HCT116 (cell line): ENCODE results near the gene PRR12. TPM values are rescaled to one million over a fixed set of nuclear protein-coding genes. Genes with fewer than 3 reads are reported as not detected.

Source experiments
- ATAC-seq: fragments of 200-7000 bp; cut with Tn5 transposase; 2 replicates; pipeline ENCODE4 v1.9.1; 2020; ENCODE audit warnings: mild to moderate bottlenecking, moderate library complexity
- BruUV-seq: library from RNA; stranded (reverse); fragments of 400-500 nt; replicated peaks from 2 replicates; lab custom pipeline; 2021; lab: Mats Ljungman, UMichigan
- CTCF ChIA-PET: fragments of 300-600 bp; sonication (Branson Sonifier 250); formaldehyde crosslinking; loops from one replicate; lab custom pipeline; 2021; ENCODE audit warnings: antibody characterized with exemption; lab: Charles Lee
- POLR2A ChIA-PET: fragments of 300-600, 350-600 bp; sonication (Branson Sonifier 250); formaldehyde crosslinking; loops from one replicate; lab custom pipeline; 2021; ENCODE audit warnings: antibody characterized with exemption; lab: Charles Lee
- RAD21 ChIA-PET, 2 experiments: fragments of 300-600 bp; sonication (Branson Sonifier 250); formaldehyde crosslinking; loops; one replicate each; lab custom pipeline; 2023; ENCODE audit warnings: low total read pairs in 2 of 2; ENCODE audit not compliant: uncharacterized antibody in 2 of 2, unreplicated experiment in 2 of 2, low non-redundant PET in 1 of 2; lab: Charles Lee
- DNase-seq: peaks from one replicate; pipeline ENCODE4 v3.0.0-alpha.2; 2010; ENCODE audit warnings: low read depth, low spot score
- H2AFZ ChIP-seq: fragments of 200-600 bp; shearing (Covaris generic), sonication (generic); 2 replicates; pipeline ENCODE4 v1.6.1; 2017; ENCODE audit warnings: low read depth, mixed run types, mixed read lengths, antibody characterized with exemption, low read length; ENCODE audit not compliant: poor library complexity, severe bottlenecking
- H3K27ac ChIP-seq: 2 replicates; pipeline ENCODE4 v1.5.1; 2012; ENCODE audit warnings: low read depth, low read length
- H3K27me3 ChIP-seq: fragments of 200-600 bp; sonication (generic); 2 replicates; pipeline ENCODE4 v1.6.1; 2016; ENCODE audit warnings: mixed run types, low read length, mixed read lengths; ENCODE audit not compliant: insufficient read depth
- H3K36me3 ChIP-seq, 2 experiments: fragments of 200-500 bp in 1 of 2; fragments of 200-600 bp in 1 of 2; sonication (Bioruptor generic) in 1 of 2; sonication (generic) in 1 of 2; 2 replicates each; pipeline versions ENCODE4 v1.5.1 to v1.6.1; 2014 to 2016; ENCODE audit warnings: low read length in 2 of 2, inconsistent platforms in 1 of 2, mixed read lengths in 1 of 2, mixed run types in 1 of 2; ENCODE audit not compliant: insufficient read depth in 2 of 2, control insufficient read depth in 1 of 2
- H3K4me1 ChIP-seq, 2 experiments: fragments of 200-600 bp in 1 of 2; sonication (generic) in 1 of 2; 2 replicates each; pipeline versions ENCODE4 v1.5.1 to v1.6.1; 2012 to 2017; ENCODE audit warnings: low read length in 2 of 2, inconsistent platforms in 1 of 2, mild to moderate bottlenecking in 1 of 2, mixed read lengths in 1 of 2, mixed run types in 1 of 2, moderate library complexity in 1 of 2; ENCODE audit not compliant: insufficient read depth in 2 of 2, control insufficient read depth in 1 of 2
- H3K4me2 ChIP-seq: fragments of 200-600 bp; sonication (generic); 2 replicates; pipeline ENCODE4 v1.6.1; 2017; ENCODE audit warnings: mixed run types, low read length, mixed read lengths
- H3K4me3 ChIP-seq, 2 experiments: fragments of 200-600 bp in 1 of 2; sonication (generic) in 1 of 2; replicated peaks in 1 of 2; 2 replicates each; pipeline ENCODE4 v1.5.1; 2011 to 2016; ENCODE audit warnings: low read length in 2 of 2, control low read depth in 1 of 2, low read depth in 1 of 2, mild to moderate bottlenecking in 1 of 2, mixed read lengths in 1 of 2, mixed run types in 1 of 2
- H3K79me2 ChIP-seq: fragments of 200-600 bp; sonication (generic); 2 replicates; pipeline ENCODE4 v1.6.1; 2017; ENCODE audit warnings: mild to moderate bottlenecking, mixed run types, low read length, moderate library complexity, mixed read lengths; ENCODE audit not compliant: insufficient read depth
- H3K9ac ChIP-seq: fragments of 200-600 bp; sonication (generic); 2 replicates; pipeline ENCODE4 v1.6.1; 2016; ENCODE audit warnings: low read length, mixed read lengths
- H3K9me2 ChIP-seq: fragments of 200-600 bp; sonication (generic), shearing (Covaris generic); 2 replicates; pipeline ENCODE4 v1.6.1; 2017; ENCODE audit warnings: mixed run types, mild to moderate bottlenecking, moderate library complexity; ENCODE audit not compliant: insufficient read depth
- H3K9me3 ChIP-seq, 2 experiments: fragments of 200-500 bp in 1 of 2; fragments of 200-600 bp in 1 of 2; sonication (Bioruptor generic) in 1 of 2; sonication (generic) in 1 of 2; 2 replicates each; pipeline ENCODE4 v1.6.1; 2014 to 2017; ENCODE audit warnings: low read length in 2 of 2, mixed read lengths in 2 of 2, inconsistent platforms in 1 of 2, low read depth in 1 of 2, mild to moderate bottlenecking in 1 of 2, mixed run types in 1 of 2, moderate library complexity in 1 of 2; ENCODE audit not compliant: control insufficient read depth in 1 of 2, insufficient read depth in 1 of 2
- H4K20me1 ChIP-seq: fragments of 200-600 bp; sonication (generic), shearing (Covaris generic); 2 replicates; pipeline ENCODE4 v1.6.1; 2017; ENCODE audit warnings: mixed run types, mild to moderate bottlenecking, moderate library complexity; ENCODE audit not compliant: insufficient read depth
- ATF3 ChIP-seq: IDR thresholded peaks from 2 replicates; pipeline ENCODE4 v1.6.1; 2012
- CBX3 ChIP-seq: IDR thresholded peaks from 2 replicates; pipeline ENCODE4 v1.6.1; 2012; ENCODE audit warnings: low read depth
- CEBPB ChIP-seq: IDR thresholded peaks from 2 replicates; pipeline ENCODE4 v1.6.1; 2012; ENCODE audit warnings: low read depth
- EGR1 ChIP-seq: IDR thresholded peaks from 2 replicates; pipeline ENCODE4 v1.6.1; 2012; ENCODE audit warnings: low read depth
- ELF1 ChIP-seq: IDR thresholded peaks from 2 replicates; pipeline ENCODE4 v1.6.1; 2012; ENCODE audit warnings: low read depth, borderline replicate concordance
- EZH2phosphoT487 ChIP-seq: fragments of 200-600 bp; IDR thresholded peaks from 2 replicates; pipeline ENCODE4 v1.6.1; 2018; ENCODE audit warnings: antibody characterized with exemption, borderline replicate concordance
- POLR2AphosphoS5 ChIP-seq: IDR thresholded peaks from 2 replicates; pipeline ENCODE4 v1.6.1; 2011; ENCODE audit warnings: mild to moderate bottlenecking, low read depth, low read length, moderate library complexity
- RAD21 ChIP-seq: IDR thresholded peaks from 2 replicates; pipeline ENCODE4 v1.6.1; 2012; ENCODE audit warnings: low read depth, mild to moderate bottlenecking
- SIN3A ChIP-seq: IDR thresholded peaks from 2 replicates; pipeline ENCODE4 v1.6.1; 2012; ENCODE audit warnings: low read depth
- SP1 ChIP-seq: IDR thresholded peaks from 2 replicates; pipeline ENCODE4 v1.6.1; 2012; ENCODE audit warnings: low read depth
- SRF ChIP-seq: IDR thresholded peaks from 2 replicates; pipeline ENCODE4 v1.6.1; 2012; ENCODE audit warnings: low read depth
- YY1 ChIP-seq: IDR thresholded peaks from 2 replicates; pipeline ENCODE4 v1.6.1; 2011; ENCODE audit warnings: low read length, low read depth, moderate library complexity, mild to moderate bottlenecking; ENCODE audit not compliant: insufficient replicate concordance; ENCODE audit errors: extremely low read depth
- ZBTB33 ChIP-seq: IDR thresholded peaks from 2 replicates; pipeline ENCODE4 v1.6.1; 2011; ENCODE audit warnings: mild to moderate bottlenecking, low read length, moderate library complexity; ENCODE audit not compliant: insufficient replicate concordance; ENCODE audit errors: extremely low read depth
- ZNF274 ChIP-seq: fragments of 200-500 bp; sonication (Bioruptor generic); IDR thresholded peaks from 2 replicates; pipeline ENCODE4 v1.6.1; 2014; ENCODE audit warnings: mild to moderate bottlenecking, low read depth, low read length, inconsistent platforms
- intact Hi-C: fragments of 100-400 bp; cut with micrococcal nuclease; formaldehyde crosslinking; loops from 2 replicates; pipeline ENCODE4 v1.10.0; 2022
- total RNA-seq: library from RNA; stranded (reverse); gene quantifications from one replicate; pipeline ENCODE4 v1.2.1, GENCODE V29; 2021; ENCODE audit not compliant: unreplicated experiment
- TF ChIP-seq, protein P1 (sequence below), 3 experiments: fragments of 200-600 bp in 1 of 3; sonication (generic) in 1 of 3; IDR thresholded peaks in 2 of 3; conservative IDR thresholded peaks in 1 of 3; 2 replicates each; pipeline ENCODE4 v1.5.1; 2012 to 2017; ENCODE audit warnings: low read depth in 2 of 3, low read length in 2 of 3, antibody characterized with exemption in 1 of 3, borderline replicate concordance in 1 of 3, control low read depth in 1 of 3, mild to moderate bottlenecking in 1 of 3, mixed read lengths in 1 of 3, mixed run types in 1 of 3, moderate library complexity in 1 of 3; ENCODE audit not compliant: insufficient read depth in 1 of 3

The PRR12 gene
- total RNA-seq, 1 experiment from 2014 or later, result 26.9 TPM

DNA sequence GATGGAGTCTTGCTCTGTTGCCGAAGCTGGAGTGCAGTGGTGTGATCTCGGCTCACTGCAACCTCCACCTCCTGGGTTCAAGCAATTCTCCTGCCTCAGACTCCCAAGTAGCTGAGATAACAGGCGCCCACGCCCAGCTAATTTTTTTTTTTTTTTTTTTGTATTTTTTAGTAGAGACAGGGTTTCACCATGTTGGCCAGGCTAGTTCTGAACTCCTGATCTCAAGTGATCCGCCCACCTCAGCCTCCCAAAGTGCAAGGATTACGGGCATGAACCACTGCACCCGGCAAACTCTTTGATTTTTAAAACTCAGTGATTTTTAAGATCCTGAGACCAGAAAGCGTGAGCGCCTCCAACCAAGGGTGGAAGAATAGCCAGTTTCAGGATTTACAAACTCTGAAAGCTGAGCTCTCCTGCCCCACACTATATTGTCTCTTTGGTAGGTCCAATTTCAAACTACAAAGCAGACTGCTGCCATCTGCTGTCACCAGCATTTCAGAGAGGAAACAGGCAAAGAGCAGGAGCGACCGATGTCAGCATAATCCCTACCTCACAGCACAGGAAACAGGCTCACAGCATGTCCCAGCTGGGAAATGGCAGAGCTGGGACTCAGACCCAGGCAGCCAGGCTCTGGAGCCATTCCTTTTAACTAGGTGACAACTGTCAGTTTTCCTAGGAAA is 19.8 kb upstream of the PRR12 start:
- peak overlapping the region; percentile 29 for H3K9ac ChIP-seq
- H3K79me2 ChIP-seq, result peaks cover 91% of the 10 kb centered on the region
- no TSS peak for BruUV-seq
- TF ChIP-seq EGR1 (no peak), ZBTB33 (no peak), YY1 (no peak), CEBPB (no peak), RAD21 (peak; percentile 15; the same call in 1 of the 2 replicates), POLR2AphosphoS5 (no peak), ATF3 (no peak), EZH2phosphoT487 (no peak), ELF1 (no peak), SP1 (no peak), CBX3 (no peak), SIN3A (no peak), SRF (no peak), ZNF274 (no peak)
- TF ChIP-seq, protein P1, sequence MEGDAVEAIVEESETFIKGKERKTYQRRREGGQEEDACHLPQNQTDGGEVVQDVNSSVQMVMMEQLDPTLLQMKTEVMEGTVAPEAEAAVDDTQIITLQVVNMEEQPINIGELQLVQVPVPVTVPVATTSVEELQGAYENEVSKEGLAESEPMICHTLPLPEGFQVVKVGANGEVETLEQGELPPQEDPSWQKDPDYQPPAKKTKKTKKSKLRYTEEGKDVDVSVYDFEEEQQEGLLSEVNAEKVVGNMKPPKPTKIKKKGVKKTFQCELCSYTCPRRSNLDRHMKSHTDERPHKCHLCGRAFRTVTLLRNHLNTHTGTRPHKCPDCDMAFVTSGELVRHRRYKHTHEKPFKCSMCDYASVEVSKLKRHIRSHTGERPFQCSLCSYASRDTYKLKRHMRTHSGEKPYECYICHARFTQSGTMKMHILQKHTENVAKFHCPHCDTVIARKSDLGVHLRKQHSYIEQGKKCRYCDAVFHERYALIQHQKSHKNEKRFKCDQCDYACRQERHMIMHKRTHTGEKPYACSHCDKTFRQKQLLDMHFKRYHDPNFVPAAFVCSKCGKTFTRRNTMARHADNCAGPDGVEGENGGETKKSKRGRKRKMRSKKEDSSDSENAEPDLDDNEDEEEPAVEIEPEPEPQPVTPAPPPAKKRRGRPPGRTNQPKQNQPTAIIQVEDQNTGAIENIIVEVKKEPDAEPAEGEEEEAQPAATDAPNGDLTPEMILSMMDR (IDR thresholded peaks at IDR 0.05 in 2 of 3, conservative IDR thresholded peaks at IDR 0.05 in 1 of 3; ENCODE audit: borderline replicate concordance in 1 of 3, insufficient read depth in 1 of 3, low read depth in 2 of 3, low read length in 2 of 3), result peak; percentile 1 to 31 (median 23); a peak in 1 of 6 replicates
- no peaks in the 10 kb centered on the region for H3K9me2 ChIP-seq
- no peaks in the 10 kb centered on the region for H4K20me1 ChIP-seq
- H3K36me3 ChIP-seq, result peaks cover 12 to 13% of the 10 kb centered on the region in 2 experiments
- peak overlapping the region; percentile 47 for H3K27ac ChIP-seq
- ATAC-seq (peak; percentile 37), DNase-seq (no peak)
- intact Hi-C loops, result loop anchor here (1.0 to 5.0 kb wide), 2 partner anchors 68 to 106 kb away; partner anchors contain the start of gene PRMT1
- peaks cover 49 to 68% of the 10 kb centered on the region in 2 experiments for H3K4me1 ChIP-seq
- peak overlapping the region; percentile 51 for H3K4me2 ChIP-seq
- H2AFZ ChIP-seq, result no peak overlapping the region
- POLR2A ChIA-PET, result interaction anchor here (0.7 to 2.1 kb wide), 6 partner anchors 8 to 105 kb away, joined by 3 to 7 read pairs (median 4); partner anchors contain the start of genes NOSIP and PRRG2
- no peak overlapping the region for H3K4me3 ChIP-seq
- H3K9me3 ChIP-seq, result no peaks in the 10 kb centered on the region
- RAD21 ChIA-PET, result interaction anchor here in 1 of 2 experiments (0.7 kb wide), 1 partner anchor 79 kb away, joined by 3 read pairs; no protein-coding TSS in a partner anchor
- CTCF ChIA-PET, result interaction anchor here (0.9 to 2.2 kb wide), 17 partner anchors 9 to 346 kb away, joined by 3 to 29 read pairs (median 5); partner anchors contain the start of genes ALDH16A1, FLT3LG, NOSIP and PRMT1
- H3K27me3 ChIP-seq, result no peaks in the 10 kb centered on the region
